Kidney (tissue), 14 donors: ENCODE data around the gene NDUFB7. TPM values are rescaled to one million over a fixed set of nuclear protein-coding genes. Genes with fewer than 3 reads are reported as not detected.

Experiments
- DNase-seq, 5 donors: peaks; one replicate each; pipeline ENCODE4 v3.0.0-alpha.2; 2013 to 2020
- FAIRE-seq: peaks from 2 replicates; lab custom pipeline; 2012; peaks lifted over from hg19 to GRCh38; lab: Jason Lieb, UNC
- H3K27ac ChIP-seq, 2 donors: one replicate each; pipeline ENCODE4 v1.7.0; 2013; ENCODE audit warnings: low read depth in 2 of 2, low read length in 2 of 2, inconsistent platforms in 1 of 2
- H3K27me3 ChIP-seq: one replicate; pipeline ENCODE4 v1.7.1; 2013; ENCODE audit warnings: low read length, inconsistent platforms; ENCODE audit not compliant: control insufficient read depth, insufficient read depth
- H3K36me3 ChIP-seq, 3 donors: one replicate each; pipeline versions ENCODE4 v1.7.0 to v1.7.1; 2013; ENCODE audit warnings: low read length in 3 of 3, control low read depth in 1 of 3, inconsistent platforms in 1 of 3; ENCODE audit not compliant: insufficient read depth in 3 of 3, control insufficient read depth in 2 of 3
- H3K4me1 ChIP-seq, 3 donors: one replicate each; pipeline versions ENCODE4 v1.7.0 to v1.7.1; 2013; ENCODE audit warnings: low read length in 3 of 3, inconsistent platforms in 1 of 3, low read depth in 1 of 3; ENCODE audit not compliant: control insufficient read depth in 2 of 3, insufficient read depth in 2 of 3
- H3K4me3 ChIP-seq, 3 donors: one replicate each; pipeline versions ENCODE4 v1.7.0 to v1.8.1; 2013; ENCODE audit warnings: low read length in 3 of 3, control low read depth in 1 of 3, inconsistent platforms in 1 of 3
- H3K9ac ChIP-seq, 3 donors: one replicate each; pipeline versions ENCODE4 v1.7.0 to v1.7.1; 2013; ENCODE audit warnings: low read length in 3 of 3, control low read depth in 1 of 3, inconsistent platforms in 1 of 3
- H3K9me3 ChIP-seq, 3 donors: one replicate each; pipeline versions ENCODE4 v1.7.0 to v1.7.1; 2013; ENCODE audit warnings: low read length in 3 of 3, control low read depth in 1 of 3, inconsistent platforms in 1 of 3; ENCODE audit not compliant: control insufficient read depth in 2 of 3, insufficient read depth in 1 of 3
- intact Hi-C: fragments of 100-400 bp; cut with DNase I; formaldehyde crosslinking; loops from one replicate; pipeline ENCODE4 v1.11.1; 2022
- polyA plus RNA-seq: library from polyadenylated mRNA; stranded (reverse); fragments of 350-450 nt; fragmentation: Illumina TruSeq; extraction: RNeasy Lipid Tissue Mini Kit (QIAGEN cat#74804); gene quantifications from one replicate; pipeline ENCODE4 v1.2.3, GENCODE V29; 2014; ENCODE audit warnings: low read depth, low replicate concordance; ENCODE audit not compliant: insufficient read depth
- total RNA-seq: library from RNA; stranded (reverse); fragmentation: NEBNext Ultra II Directional; extraction: Animal tissue kit (Norgen Biotek cat#: 25700); gene quantifications from one replicate; pipeline ENCODE4 v1.2.1, GENCODE V29; 2021
- TF ChIP-seq, protein P1 (sequence below): IDR thresholded peaks from 3 replicates; pipeline ENCODE4 v1.5.1; 2012; ENCODE audit warnings: mild to moderate bottlenecking, moderate library complexity, borderline replicate concordance; ENCODE audit not compliant: insufficient read depth; ENCODE audit errors: extremely low read depth
- donor health status: control.
- donor health status: control.
- donor health status: control.
- donor health status: control.
- donor health status: control.
- donor health status: DM: yes; HTN: yes; CAD: no.
- donor health status: Normal renal cell carcinoma (clear cell type).

Gene NDUFB7
- total and polyA plus RNA-seq, 2 donors from 2014 or later, result 146 to 894 TPM

DNA sequence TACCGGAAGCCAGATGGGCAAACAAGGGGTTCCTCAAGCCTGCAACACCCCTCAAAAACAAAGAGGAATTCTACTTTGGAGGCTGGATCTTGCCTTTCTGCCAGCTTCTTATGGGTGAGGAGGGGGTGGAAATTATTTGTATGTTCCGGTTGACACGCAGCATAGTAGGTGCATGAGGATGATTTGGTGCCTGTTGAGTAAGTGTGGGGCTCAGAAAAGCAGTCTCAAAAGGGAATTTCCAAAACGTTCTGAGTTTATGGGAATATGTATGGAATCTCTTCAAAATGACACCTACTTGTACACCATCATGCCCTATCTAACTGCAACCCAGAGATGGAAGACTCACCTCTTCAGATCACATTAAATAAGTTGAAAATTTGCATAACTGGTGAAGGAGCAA, 45.4 kb downstream of the NDUFB7 start:
- FAIRE-seq (no peak), DNase-seq (no peak)
- no peak overlapping the region for H3K27ac ChIP-seq
- intact Hi-C loops, result no loop called here
- no peaks in the 10 kb centered on the region for H3K9me3 ChIP-seq
- H3K27me3 ChIP-seq, result no peaks in the 10 kb centered on the region
- TF ChIP-seq, protein P1, sequence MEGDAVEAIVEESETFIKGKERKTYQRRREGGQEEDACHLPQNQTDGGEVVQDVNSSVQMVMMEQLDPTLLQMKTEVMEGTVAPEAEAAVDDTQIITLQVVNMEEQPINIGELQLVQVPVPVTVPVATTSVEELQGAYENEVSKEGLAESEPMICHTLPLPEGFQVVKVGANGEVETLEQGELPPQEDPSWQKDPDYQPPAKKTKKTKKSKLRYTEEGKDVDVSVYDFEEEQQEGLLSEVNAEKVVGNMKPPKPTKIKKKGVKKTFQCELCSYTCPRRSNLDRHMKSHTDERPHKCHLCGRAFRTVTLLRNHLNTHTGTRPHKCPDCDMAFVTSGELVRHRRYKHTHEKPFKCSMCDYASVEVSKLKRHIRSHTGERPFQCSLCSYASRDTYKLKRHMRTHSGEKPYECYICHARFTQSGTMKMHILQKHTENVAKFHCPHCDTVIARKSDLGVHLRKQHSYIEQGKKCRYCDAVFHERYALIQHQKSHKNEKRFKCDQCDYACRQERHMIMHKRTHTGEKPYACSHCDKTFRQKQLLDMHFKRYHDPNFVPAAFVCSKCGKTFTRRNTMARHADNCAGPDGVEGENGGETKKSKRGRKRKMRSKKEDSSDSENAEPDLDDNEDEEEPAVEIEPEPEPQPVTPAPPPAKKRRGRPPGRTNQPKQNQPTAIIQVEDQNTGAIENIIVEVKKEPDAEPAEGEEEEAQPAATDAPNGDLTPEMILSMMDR, result no peak
- no peak overlapping the region for H3K4me3 ChIP-seq
- H3K4me1 ChIP-seq, result no peaks in the 10 kb centered on the region
- H3K9ac ChIP-seq, result no peak overlapping the region
- H3K36me3 ChIP-seq, result no peaks in the 10 kb centered on the region

DNA sequence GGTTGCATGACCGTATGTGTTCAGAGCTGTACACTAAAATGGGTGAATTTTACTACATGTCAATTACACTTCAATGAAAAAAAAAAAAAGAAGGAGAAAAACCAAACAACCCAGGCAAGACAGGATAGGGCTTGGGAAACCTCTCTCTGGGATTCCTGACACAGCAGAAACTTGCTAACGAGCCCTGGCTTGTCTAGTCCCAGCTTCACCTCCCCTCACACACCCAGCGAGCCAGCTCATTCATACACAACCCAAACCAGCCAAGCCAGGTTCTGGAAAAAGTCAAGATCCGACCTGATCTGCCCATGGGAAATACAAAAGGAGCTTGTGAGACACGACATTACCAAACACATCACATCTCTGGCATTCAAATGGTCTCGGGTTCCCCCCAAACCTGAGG, 46.1 kb downstream of the NDUFB7 start:
- Histone ChIP-seq H3K4me1 (no peaks in the 10 kb centered on the region), H3K27me3 (no peaks in the 10 kb centered on the region), H3K27ac (no peak overlapping the region), H3K36me3 (no peaks in the 10 kb centered on the region), H3K9ac (no peak overlapping the region), H3K9me3 (no peaks in the 10 kb centered on the region), H3K4me3 (no peak overlapping the region)
- TF ChIP-seq, protein P1, result no peak
- no peak for DNase-seq
- intact Hi-C loops, result no loop called here
- FAIRE-seq, result no peak

DNA sequence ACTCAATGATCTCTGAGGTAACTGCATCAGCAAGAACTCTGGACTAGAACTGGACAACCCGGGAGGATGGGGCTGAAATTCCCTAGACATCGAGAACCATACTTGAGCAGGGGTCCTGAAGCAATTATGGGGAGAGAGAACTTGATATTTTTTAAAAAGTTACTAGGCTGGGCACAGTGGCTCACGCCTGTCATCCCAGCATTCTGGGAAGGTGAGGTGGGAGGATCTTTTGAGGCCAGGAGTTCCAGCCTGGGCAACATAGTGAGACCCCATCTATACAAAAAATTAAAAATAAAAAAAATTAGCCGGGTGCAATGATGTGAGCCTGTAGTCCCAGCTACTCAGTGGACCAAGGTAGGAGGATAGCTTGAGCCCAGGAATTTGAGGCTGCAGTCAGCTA, 51.3 kb downstream of the NDUFB7 start:
- Histone ChIP-seq H3K27me3 (no peaks in the 10 kb centered on the region), H3K9me3 (no peaks in the 10 kb centered on the region), H3K27ac (no peak overlapping the region), H3K36me3 (peaks cover 0 to 10% (median 9%) of the 10 kb centered on the region in 3 donors), H3K4me3 (no peak overlapping the region), H3K4me1 (peaks cover 0 to 14% (median 10%) of the 10 kb centered on the region in 3 donors), H3K9ac (no peak overlapping the region)
- FAIRE-seq (no peak), DNase-seq (no peak)
- TF ChIP-seq, protein P1, result no peak
- intact Hi-C loops, result no loop called here

DNA sequence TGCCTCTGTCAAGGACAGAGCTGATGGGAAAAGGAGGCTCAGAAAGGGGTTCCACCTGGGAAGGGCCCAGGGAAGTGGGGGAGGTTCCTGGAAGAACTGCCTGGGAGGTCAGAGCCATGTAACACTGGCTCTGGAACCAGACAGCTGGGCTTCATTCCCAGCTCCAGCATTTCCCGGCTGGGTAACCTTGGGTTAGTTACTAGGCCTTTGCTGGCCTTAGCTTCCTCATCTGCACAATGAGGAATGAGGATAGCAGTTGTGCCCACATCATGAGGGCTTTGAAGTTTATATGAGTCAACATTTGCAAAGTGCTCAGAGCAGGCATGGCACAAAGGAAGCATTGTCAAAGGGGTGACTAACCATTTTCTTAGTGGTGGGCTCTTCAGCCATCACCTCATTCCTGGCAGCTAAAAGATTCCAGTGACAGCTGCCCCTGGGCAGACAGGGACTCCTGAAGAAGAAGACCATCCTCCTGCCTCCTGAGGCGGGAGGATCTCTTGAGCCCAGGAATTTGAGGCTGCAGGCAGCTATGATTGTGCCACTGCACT, 51.9 kb downstream of the NDUFB7 start:
- intact Hi-C loops, result no loop called here
- Histone ChIP-seq H3K9ac (no peak overlapping the region), H3K36me3 (peaks cover 5 to 16% (median 15%) of the 10 kb centered on the region in 3 donors), H3K4me1 (peaks cover 0 to 19% (median 16%) of the 10 kb centered on the region in 3 donors), H3K27ac (peak overlapping the region in 1 of 2 donors; percentile 23), H3K9me3 (no peaks in the 10 kb centered on the region), H3K27me3 (no peaks in the 10 kb centered on the region), H3K4me3 (no peak overlapping the region)
- TF ChIP-seq, protein P1, result no peak
- DNase-seq (no peak), FAIRE-seq (no peak)
